ENCODE measurements around the gene SMIM17. TPM values are rescaled to one million over a fixed set of nuclear protein-coding genes. Genes with fewer than 3 reads are reported as not detected.

Gene SMIM17
- total RNA-seq, 1 experiment from 2014 or later = 0.28 TPM

- Histone ChIP-seq H3K4me2 (ENCODE audit: insufficient read depth, insufficient read length, low read length) (no peak overlapping the region), H3K56ac (ENCODE audit: insufficient read length, low read depth, low read length) (no peak overlapping the region), H3K18ac (ENCODE audit: insufficient read length, low read depth, low read length) (no peak overlapping the region), H2BK120ac (ENCODE audit: low read depth, low read length, poor library complexity, severe bottlenecking) (no peak overlapping the region), H4K5ac (ENCODE audit: insufficient read length, low read depth, low read length) (no peak overlapping the region), H2AFZ (ENCODE audit: low read length) (no peak overlapping the region), H4K20me1 (ENCODE audit: control insufficient read depth, insufficient read depth, insufficient read length) (no peaks in the 10 kb centered on the region), H3K9me3 (ENCODE audit: control insufficient read depth, low read depth, low read length) (peaks cover 68% of the 10 kb centered on the region), H3K79me1 (ENCODE audit: insufficient read depth, low read depth, low read length, poor library complexity, severe bottlenecking) (no peaks in the 10 kb centered on the region), H3K27ac (ENCODE audit: insufficient read length, low read depth, low read length) (no peak overlapping the region), H3K14ac (ENCODE audit: insufficient read depth, low read length) (no peak overlapping the region), H3T11ph (ENCODE audit: low read length) (no peak overlapping the region), H3K23ac (ENCODE audit: insufficient read length, low read depth, low read length) (no peak overlapping the region), H4K8ac (replicated peaks; ENCODE audit: insufficient read length, low read depth, low read length) (no peak overlapping the region), H3K79me2 (ENCODE audit: insufficient read depth, low read length) (no peaks in the 10 kb centered on the region), H3K27me3 (ENCODE audit: insufficient read depth, low read length) (no peaks in the 10 kb centered on the region), H2BK5ac (ENCODE audit: insufficient read length, low read length) (no peak overlapping the region), H2AK5ac (ENCODE audit: insufficient read length, low read length) (no peak overlapping the region), H3K9ac (ENCODE audit: extremely low read depth, insufficient read length, low read length) (no peak overlapping the region), H4K91ac (ENCODE audit: insufficient read length, low read depth, low read length) (no peak overlapping the region), H2BK15ac (ENCODE audit: low read depth, low read length) (no peak overlapping the region), H3K4ac (ENCODE audit: low read depth, low read length) (no peak overlapping the region), H2BK12ac (ENCODE audit: insufficient read length, low read depth, low read length) (no peak overlapping the region), H3K23me2 (ENCODE audit: insufficient read length, low read depth, low read length, poor library complexity, severe bottlenecking) (no peaks in the 10 kb centered on the region), H3K4me1 (ENCODE audit: insufficient read depth, low read length) (no peaks in the 10 kb centered on the region), H2BK20ac (ENCODE audit: low read depth, low read length, poor library complexity, severe bottlenecking) (no peak overlapping the region)
- WGBS (ENCODE audit: extremely low coverage, insufficient read length, low lambda C conversion rate) = no CpG with 5 or more reads among the region's 10 CpGs
- Mint-ChIP-seq H3K9me3 (peaks cover 86% of the 10 kb centered on the region in 2 experiments), H3K4me1 (no peaks in the 10 kb centered on the region), H3K27me3 (ENCODE audit: low read depth) (peaks cover 7% of the 10 kb centered on the region; the same call in 1 of the 2 replicates), H3K4me3 (no peak overlapping the region), H3K36me3 (ENCODE audit: insufficient read depth in 1 of 3, low read depth in 3 of 3) (peaks cover 3 to 41% (median 20%) of the 10 kb centered on the region in 3 experiments; a peak in 6 of 7 replicates), H3K27ac (no peak overlapping the region)
- DNase-seq = no peak
- TF ChIP-seq, protein P1, sequence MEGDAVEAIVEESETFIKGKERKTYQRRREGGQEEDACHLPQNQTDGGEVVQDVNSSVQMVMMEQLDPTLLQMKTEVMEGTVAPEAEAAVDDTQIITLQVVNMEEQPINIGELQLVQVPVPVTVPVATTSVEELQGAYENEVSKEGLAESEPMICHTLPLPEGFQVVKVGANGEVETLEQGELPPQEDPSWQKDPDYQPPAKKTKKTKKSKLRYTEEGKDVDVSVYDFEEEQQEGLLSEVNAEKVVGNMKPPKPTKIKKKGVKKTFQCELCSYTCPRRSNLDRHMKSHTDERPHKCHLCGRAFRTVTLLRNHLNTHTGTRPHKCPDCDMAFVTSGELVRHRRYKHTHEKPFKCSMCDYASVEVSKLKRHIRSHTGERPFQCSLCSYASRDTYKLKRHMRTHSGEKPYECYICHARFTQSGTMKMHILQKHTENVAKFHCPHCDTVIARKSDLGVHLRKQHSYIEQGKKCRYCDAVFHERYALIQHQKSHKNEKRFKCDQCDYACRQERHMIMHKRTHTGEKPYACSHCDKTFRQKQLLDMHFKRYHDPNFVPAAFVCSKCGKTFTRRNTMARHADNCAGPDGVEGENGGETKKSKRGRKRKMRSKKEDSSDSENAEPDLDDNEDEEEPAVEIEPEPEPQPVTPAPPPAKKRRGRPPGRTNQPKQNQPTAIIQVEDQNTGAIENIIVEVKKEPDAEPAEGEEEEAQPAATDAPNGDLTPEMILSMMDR (conservative IDR thresholded peaks at IDR 0.05) = no peak; the same call in 2 of the 3 replicates
Measured at GRCh38 chr19:56689198-56689597, 46.2 kb downstream of the SMIM17 start.
